ENCODE results near the gene DBT.
"Not testable (repeated sequence)": the region's sequence is repeated elsewhere in the genome, so short reads cannot be mapped to it uniquely, and the experiment has no call there.

The DBT gene

GRCh38 chr1:100229681-100230443, 19.8 kb downstream of the DBT start:
- peaks cover 68% of the 10 kb centered on the region for H3K36me3 ChIP-seq (ENCODE audit: insufficient read depth, low read length)
- 93% methylated on average over 4 of the region's 4 CpGs for whole genome bisulfite sequencing
- no peak overlapping the region for H3K4me3 ChIP-seq (ENCODE audit: low read length)
- no peak overlapping the region for H3K27ac ChIP-seq (ENCODE audit: low read depth, low read length)
- no peaks in the 10 kb centered on the region for H3K4me1 ChIP-seq (ENCODE audit: insufficient read depth, low read length)
- no peaks in the 10 kb centered on the region for H3K9me3 ChIP-seq (ENCODE audit: insufficient read depth, low read depth, low read length)
- no peaks in the 10 kb centered on the region for H3K27me3 ChIP-seq (ENCODE audit: insufficient read depth, low read length)
- no peak overlapping the region for H3K9ac ChIP-seq (ENCODE audit: low read depth, low read length)

- Histone ChIP-seq H3K4me3 (ENCODE audit: low read length) (no peak overlapping the region), H3K9me3 (ENCODE audit: insufficient read depth, low read depth, low read length) (no peaks in the 10 kb centered on the region), H3K36me3 (ENCODE audit: insufficient read depth, low read length) (peaks cover 35% of the 10 kb centered on the region), H3K27me3 (ENCODE audit: insufficient read depth, low read length) (no peaks in the 10 kb centered on the region), H3K4me1 (ENCODE audit: insufficient read depth, low read length) (no peaks in the 10 kb centered on the region), H3K9ac (ENCODE audit: low read depth, low read length) (no peak overlapping the region), H3K27ac (ENCODE audit: low read depth, low read length) (no peak overlapping the region)
Measured at GRCh38 chr1:100222428-100222827, 27.2 kb downstream of the DBT start.

- no peaks in the 10 kb centered on the region for H3K27me3 ChIP-seq (ENCODE audit: insufficient read depth, low read length)
- no peak overlapping the region for H3K27ac ChIP-seq (ENCODE audit: low read depth, low read length)
- 93% methylated on average over 2 of the region's 2 CpGs for WGBS
- no peaks in the 10 kb centered on the region for H3K9me3 ChIP-seq (ENCODE audit: insufficient read depth, low read depth, low read length)
- peaks cover 56% of the 10 kb centered on the region for H3K36me3 ChIP-seq (ENCODE audit: insufficient read depth, low read length)
- H3K4me1 ChIP-seq (ENCODE audit: insufficient read depth, low read length) = no peaks in the 10 kb centered on the region
- no peak overlapping the region for H3K9ac ChIP-seq (ENCODE audit: low read depth, low read length)
- H3K4me3 ChIP-seq (ENCODE audit: low read length) = no peak overlapping the region
Measured at GRCh38 chr1:100219883-100220282, 29.8 kb downstream of the DBT start.

GRCh38 chr1:100219457-100219856, 30.2 kb downstream of the DBT start:
- no peaks in the 10 kb centered on the region for H3K4me1 ChIP-seq (ENCODE audit: insufficient read depth, low read length)
- WGBS = 79% methylated on average over 6 of the region's 6 CpGs
- no peak overlapping the region for H3K9ac ChIP-seq (ENCODE audit: low read depth, low read length)
- H3K4me3 ChIP-seq (ENCODE audit: low read length) = no peak overlapping the region
- H3K27ac ChIP-seq (ENCODE audit: low read depth, low read length) = no peak overlapping the region
- H3K27me3 ChIP-seq (ENCODE audit: insufficient read depth, low read length) = no peaks in the 10 kb centered on the region
- peaks cover 60% of the 10 kb centered on the region for H3K36me3 ChIP-seq (ENCODE audit: insufficient read depth, low read length)
- no peaks in the 10 kb centered on the region for H3K9me3 ChIP-seq (ENCODE audit: insufficient read depth, low read depth, low read length)

- no peaks in the 10 kb centered on the region for H3K9me3 ChIP-seq (ENCODE audit: insufficient read depth, low read depth, low read length)
- 94% methylated on average over 2 of the region's 2 CpGs for WGBS
- no peak overlapping the region for H3K4me3 ChIP-seq (ENCODE audit: low read length)
- no peak overlapping the region for H3K27ac ChIP-seq (ENCODE audit: low read depth, low read length)
- H3K4me1 ChIP-seq (ENCODE audit: insufficient read depth, low read length) = no peaks in the 10 kb centered on the region
- no peaks in the 10 kb centered on the region for H3K27me3 ChIP-seq (ENCODE audit: insufficient read depth, low read length)
- no peak overlapping the region for H3K9ac ChIP-seq (ENCODE audit: low read depth, low read length)
- H3K36me3 ChIP-seq (ENCODE audit: insufficient read depth, low read length) = peaks cover 73% of the 10 kb centered on the region
Measured at GRCh38 chr1:100217834-100218233, 31.8 kb downstream of the DBT start.

GRCh38 chr1:100215101-100215500, 34.5 kb downstream of the DBT start:
- Histone ChIP-seq H3K27ac (ENCODE audit: low read depth, low read length) (no peak overlapping the region), H3K9ac (ENCODE audit: low read depth, low read length) (no peak overlapping the region), H3K4me1 (ENCODE audit: insufficient read depth, low read length) (no peaks in the 10 kb centered on the region), H3K36me3 (ENCODE audit: insufficient read depth, low read length) (peaks cover 87% of the 10 kb centered on the region), H3K4me3 (ENCODE audit: low read length) (no peak overlapping the region), H3K9me3 (ENCODE audit: insufficient read depth, low read depth, low read length) (no peaks in the 10 kb centered on the region), H3K27me3 (ENCODE audit: insufficient read depth, low read length) (no peaks in the 10 kb centered on the region)
- no CpG with 5 or more reads among the region's 1 CpG for WGBS

- Histone ChIP-seq H3K9ac (ENCODE audit: low read depth, low read length) (no peak overlapping the region), H3K27ac (ENCODE audit: low read depth, low read length) (no peak overlapping the region), H3K27me3 (ENCODE audit: insufficient read depth, low read length) (no peaks in the 10 kb centered on the region), H3K36me3 (ENCODE audit: insufficient read depth, low read length) (peaks cover 89% of the 10 kb centered on the region), H3K4me1 (ENCODE audit: insufficient read depth, low read length) (no peaks in the 10 kb centered on the region), H3K9me3 (ENCODE audit: insufficient read depth, low read depth, low read length) (no peaks in the 10 kb centered on the region), H3K4me3 (ENCODE audit: low read length) (no peak overlapping the region)
- 97% methylated on average over 37 of the region's 37 CpGs for WGBS
Measured at GRCh38 chr1:100213141-100213540, 36.5 kb downstream of the DBT start.

GRCh38 chr1:100206301-100206700, 43.3 kb downstream of the DBT start:
- peaks cover 4% of the 10 kb centered on the region; the same call in 1 of the 2 replicates for H3K9me3 ChIP-seq (ENCODE audit: insufficient read depth, low read depth, low read length)
- H3K9ac ChIP-seq (ENCODE audit: low read depth, low read length) = no peak overlapping the region
- H3K27me3 ChIP-seq (ENCODE audit: insufficient read depth, low read length) = no peaks in the 10 kb centered on the region
- H3K4me3 ChIP-seq (ENCODE audit: low read length) = no peak overlapping the region
- no peaks in the 10 kb centered on the region for H3K4me1 ChIP-seq (ENCODE audit: insufficient read depth, low read length)
- H3K27ac ChIP-seq (ENCODE audit: low read depth, low read length) = no peak overlapping the region
- WGBS = 98% methylated on average over 2 of the region's 2 CpGs
- peaks cover 59% of the 10 kb centered on the region for H3K36me3 ChIP-seq (ENCODE audit: insufficient read depth, low read length)

GRCh38 chr1:100205593-100205992, 44.0 kb downstream of the DBT start:
- H3K9me3 ChIP-seq (ENCODE audit: insufficient read depth, low read depth, low read length); H3K27ac ChIP-seq (ENCODE audit: low read depth, low read length); H3K9ac ChIP-seq (ENCODE audit: low read depth, low read length); H3K4me1 ChIP-seq (ENCODE audit: insufficient read depth, low read length); H3K27me3 ChIP-seq (ENCODE audit: insufficient read depth, low read length); H3K4me3 ChIP-seq (ENCODE audit: low read length): not testable (repeated sequence)
- peaks cover 52% of the 10 kb centered on the region for H3K36me3 ChIP-seq (ENCODE audit: insufficient read depth, low read length)
- WGBS = 96% methylated on average over 2 of the region's 2 CpGs

- not testable (repeated sequence) for H3K4me3 ChIP-seq (ENCODE audit: low read length); H3K27ac ChIP-seq (ENCODE audit: low read depth, low read length); H3K4me1 ChIP-seq (ENCODE audit: insufficient read depth, low read length); H3K9me3 ChIP-seq (ENCODE audit: insufficient read depth, low read depth, low read length); H3K9ac ChIP-seq (ENCODE audit: low read depth, low read length); H3K27me3 ChIP-seq (ENCODE audit: insufficient read depth, low read length)
- peaks cover 48% of the 10 kb centered on the region for H3K36me3 ChIP-seq (ENCODE audit: insufficient read depth, low read length)
- 100% methylated on average over 2 of the region's 2 CpGs for WGBS
Measured at GRCh38 chr1:100205103-100205502, 44.5 kb downstream of the DBT start.

- H3K27me3 ChIP-seq (ENCODE audit: insufficient read depth, low read length); H3K4me3 ChIP-seq (ENCODE audit: low read length); H3K9me3 ChIP-seq (ENCODE audit: insufficient read depth, low read depth, low read length); H3K4me1 ChIP-seq (ENCODE audit: insufficient read depth, low read length); H3K9ac ChIP-seq (ENCODE audit: low read depth, low read length); H3K27ac ChIP-seq (ENCODE audit: low read depth, low read length): not testable (repeated sequence)
- peaks cover 51% of the 10 kb centered on the region for H3K36me3 ChIP-seq (ENCODE audit: insufficient read depth, low read length)
- 82% methylated on average over 1 of the region's 2 CpGs for WGBS
Measured at GRCh38 chr1:100202703-100203102, 46.9 kb downstream of the DBT start.

- peak overlapping the region; percentile 54; the same call in 1 of the 2 replicates for H3K9ac ChIP-seq (ENCODE audit: low read depth, low read length)
- peak overlapping the region; percentile 41; the same call in 1 of the 2 replicates for H3K27ac ChIP-seq (ENCODE audit: low read depth, low read length)
- H3K4me1 ChIP-seq (ENCODE audit: insufficient read depth, low read length); H3K4me3 ChIP-seq (ENCODE audit: low read length); H3K9me3 ChIP-seq (ENCODE audit: insufficient read depth, low read depth, low read length); H3K27me3 ChIP-seq (ENCODE audit: insufficient read depth, low read length): not testable (repeated sequence)
- peaks cover 49% of the 10 kb centered on the region for H3K36me3 ChIP-seq (ENCODE audit: insufficient read depth, low read length)
- WGBS = 38% methylated on average over 6 of the region's 6 CpGs
Measured at GRCh38 chr1:100200060-100200459, 49.6 kb downstream of the DBT start.

Data from HUES64 (cell line).